ENCODE measurements around the gene PRKD2.
"Not testable (repeated sequence)": the region's sequence is repeated elsewhere in the genome, so short reads cannot be mapped to it uniquely, and the experiment has no call there.

Gene PRKD2

GRCh38 chr19:46628970-46629369, 87.9 kb downstream of the PRKD2 start:
- not testable (repeated sequence) for DNase-seq

GRCh38 chr19:46626446-46626845, 90.5 kb downstream of the PRKD2 start:
- no peak for DNase-seq

- no peak for DNase-seq
Observed at GRCh38 chr19:46625731-46626130, 91.2 kb downstream of the PRKD2 start.

GRCh38 chr19:46624958-46625661, 91.8 kb downstream of the PRKD2 start, which contains the start of gene PTGIR:
Gene PTGIR (minus strand): TSS chr19:46625089. CDS start chr19:46624225, 864 bp downstream.
- DNase-seq: no peak
